MM.1S (cell line): ENCODE data around the gene ADD1.

Source experiments
- DNase-seq: peaks from one replicate; pipeline ENCODE4 v3.0.0-alpha.2; 2015
- H2AFZ ChIP-seq: fragments of 300-600 bp; sonication (generic); 2 replicates; pipeline ENCODE4 v1.6.0; 2016; ENCODE audit warnings: antibody characterized with exemption, low read length
- H3F3A ChIP-seq: fragments of 300-600 bp; sonication (generic); 2 replicates; pipeline ENCODE4 v1.6.1; 2016; ENCODE audit warnings: mild to moderate bottlenecking, antibody characterized with exemption, low read length, moderate library complexity, mixed read lengths; ENCODE audit not compliant: insufficient read depth
- H3K27ac ChIP-seq: fragments of 300-600 bp; sonication (generic); 2 replicates; pipeline ENCODE4 v1.5.1; 2016; ENCODE audit warnings: mild to moderate bottlenecking, low read length
- H3K27me3 ChIP-seq: fragments of 300-600 bp; sonication (generic); replicated peaks from 2 replicates; pipeline ENCODE4 v1.6.0; 2016; ENCODE audit warnings: low read length; ENCODE audit not compliant: insufficient read depth
- H3K36me3 ChIP-seq: fragments of 300-600 bp; sonication (generic); replicated peaks from 2 replicates; pipeline ENCODE4 v1.6.1; 2016; ENCODE audit warnings: mild to moderate bottlenecking, low read length, mixed read lengths; ENCODE audit not compliant: insufficient read depth
- H3K4me1 ChIP-seq: fragments of 300-600 bp; sonication (generic); 2 replicates; pipeline ENCODE4 v1.6.1; 2016; ENCODE audit warnings: low read length, mixed read lengths
- H3K4me2 ChIP-seq: fragments of 300-600 bp; sonication (generic); 2 replicates; pipeline ENCODE4 v1.6.0; 2016; ENCODE audit warnings: low read depth, low read length
- H3K4me3 ChIP-seq: fragments of 300-600 bp; sonication (generic); 2 replicates; pipeline ENCODE4 v1.5.1; 2016; ENCODE audit warnings: low read length, mixed read lengths
- H3K79me2 ChIP-seq: fragments of 300-600 bp; sonication (generic); 2 replicates; pipeline ENCODE4 v1.6.1; 2016; ENCODE audit warnings: mixed run types, low read length, mixed read lengths
- H3K9ac ChIP-seq: fragments of 300-600 bp; sonication (generic); 2 replicates; pipeline ENCODE4 v1.6.1; 2016; ENCODE audit warnings: low read length, mixed read lengths
- H3K9me2 ChIP-seq: fragments of 300-600 bp; sonication (generic); replicated peaks from 2 replicates; pipeline ENCODE4 v1.6.1; 2016; ENCODE audit warnings: mild to moderate bottlenecking, low read length, mixed read lengths; ENCODE audit not compliant: insufficient read depth
- H3K9me3 ChIP-seq: fragments of 300-600 bp; sonication (generic); replicated peaks from 2 replicates; pipeline ENCODE4 v1.6.1; 2016; ENCODE audit warnings: mild to moderate bottlenecking, low read length, mixed read lengths; ENCODE audit not compliant: insufficient read depth
- H4K20me1 ChIP-seq: fragments of 300-600 bp; sonication (generic); 2 replicates; pipeline ENCODE4 v1.6.1; 2016; ENCODE audit warnings: mild to moderate bottlenecking, low read length, moderate library complexity, mixed read lengths; ENCODE audit not compliant: insufficient read depth
- CTCF ChIP-seq: fragments of 300-600 bp; sonication (generic); IDR thresholded peaks from 2 replicates; pipeline ENCODE4 v1.5.1; 2016; ENCODE audit warnings: antibody characterized with exemption, low read length, mixed read lengths
- EZH2 ChIP-seq: fragments of 300-600 bp; sonication (generic); optimal IDR thresholded peaks from 2 replicates; pipeline ENCODE3; 2017; ENCODE audit warnings: low read depth, mild to moderate bottlenecking, antibody characterized with exemption, low read length, mixed read lengths
- EZH2phosphoT487 ChIP-seq: fragments of 300-600 bp; sonication (generic); IDR thresholded peaks from 2 replicates; pipeline ENCODE4 v1.6.1; 2018; ENCODE audit warnings: antibody characterized with exemption, low read length

Gene ADD1

GRCh38 chr4:2924765-2925301, 81.2 kb downstream of the ADD1 start:
- no peaks in the 10 kb centered on the region for H3K9me2 ChIP-seq
- no peak overlapping the region for H3K9ac ChIP-seq
- no peaks in the 10 kb centered on the region for H3K4me1 ChIP-seq
- DNase-seq, result no peak
- peaks cover 4% of the 10 kb centered on the region; the same call in 1 of the 2 replicates for H3K79me2 ChIP-seq
- TF ChIP-seq EZH2phosphoT487 (no peak), CTCF (no peak), EZH2 (no peak)
- H3K27ac ChIP-seq, result no peak overlapping the region
- no peaks in the 10 kb centered on the region for H4K20me1 ChIP-seq
- H3K36me3 ChIP-seq, result no peaks in the 10 kb centered on the region
- H3K9me3 ChIP-seq, result no peaks in the 10 kb centered on the region
- H3K4me2 ChIP-seq, result no peak overlapping the region
- no peaks in the 10 kb centered on the region for H3K27me3 ChIP-seq
- no peak overlapping the region for H2AFZ ChIP-seq
- H3F3A ChIP-seq, result no peaks in the 10 kb centered on the region
- H3K4me3 ChIP-seq, result no peak overlapping the region

GRCh38 chr4:2925496-2925895, 81.9 kb downstream of the ADD1 start:
- Histone ChIP-seq H3K9me2 (no peaks in the 10 kb centered on the region), H2AFZ (no peak overlapping the region), H3K9ac (no peak overlapping the region), H3K4me2 (no peak overlapping the region), H4K20me1 (no peaks in the 10 kb centered on the region), H3K27me3 (no peaks in the 10 kb centered on the region), H3K79me2 (no peaks in the 10 kb centered on the region), H3K27ac (no peak overlapping the region), H3K4me1 (no peaks in the 10 kb centered on the region), H3F3A (no peaks in the 10 kb centered on the region; the same call in 1 of the 2 replicates), H3K9me3 (no peaks in the 10 kb centered on the region), H3K4me3 (no peak overlapping the region), H3K36me3 (no peaks in the 10 kb centered on the region)
- TF ChIP-seq EZH2, result no peak
- no peak for TF ChIP-seq CTCF
- no peak for TF ChIP-seq EZH2phosphoT487
- no peak for DNase-seq

GRCh38 chr4:2925931-2926860, 82.6 kb downstream of the ADD1 start:
- H3K9me3 ChIP-seq, result no peaks in the 10 kb centered on the region
- no peak for DNase-seq
- no peaks in the 10 kb centered on the region for H4K20me1 ChIP-seq
- no peaks in the 10 kb centered on the region for H3K79me2 ChIP-seq
- no peak overlapping the region for H3K4me2 ChIP-seq
- no peak overlapping the region for H3K4me3 ChIP-seq
- H3K27ac ChIP-seq, result no peak overlapping the region
- no peaks in the 10 kb centered on the region for H3K27me3 ChIP-seq
- no peaks in the 10 kb centered on the region; the same call in 1 of the 2 replicates for H3F3A ChIP-seq
- no peak overlapping the region for H3K9ac ChIP-seq
- H3K4me1 ChIP-seq, result no peaks in the 10 kb centered on the region
- TF ChIP-seq CTCF, result no peak
- no peak for TF ChIP-seq EZH2phosphoT487
- no peak for TF ChIP-seq EZH2
- no peak overlapping the region for H2AFZ ChIP-seq
- no peaks in the 10 kb centered on the region for H3K9me2 ChIP-seq
- no peaks in the 10 kb centered on the region for H3K36me3 ChIP-seq
